NT2/D1 (cell line): ENCODE measurements around the gene SLC47A1.
"Not testable (repeated sequence)": the region's sequence is repeated elsewhere in the genome, so short reads cannot be mapped to it uniquely, and the experiment has no call there.

ENCODE experiments used
- DNase-seq: peaks from one replicate; pipeline ENCODE4 v3.0.0-alpha.2; 2011; ENCODE audit warnings: low read depth, low spot score
- H3K27me3 ChIP-seq: 2 replicates; pipeline ENCODE4 v1.6.0; 2011; ENCODE audit warnings: mild to moderate bottlenecking; ENCODE audit not compliant: insufficient read length, insufficient read depth
- H3K36me3 ChIP-seq: 2 replicates; pipeline ENCODE4 v1.6.1; 2011; ENCODE audit warnings: mild to moderate bottlenecking, low read length, mixed read lengths; ENCODE audit not compliant: insufficient read depth, insufficient read length
- H3K4me1 ChIP-seq: 2 replicates; pipeline ENCODE4 v1.5.1; 2011; ENCODE audit not compliant: insufficient read depth, insufficient read length
- H3K4me3 ChIP-seq: 2 replicates; pipeline ENCODE4 v1.5.1; 2011; ENCODE audit warnings: low read depth; ENCODE audit not compliant: insufficient read length
- H3K9ac ChIP-seq: 2 replicates; pipeline ENCODE4 v1.6.0; 2011; ENCODE audit warnings: low read depth; ENCODE audit not compliant: insufficient read length
- H3K9me3 ChIP-seq: 2 replicates; pipeline ENCODE4 v1.5.1; 2011; ENCODE audit warnings: mild to moderate bottlenecking, low read length; ENCODE audit not compliant: insufficient read depth
- SUZ12 ChIP-seq: IDR thresholded peaks from 2 replicates; pipeline ENCODE4 v1.6.1; 2011; ENCODE audit not compliant: insufficient read length, insufficient read depth; ENCODE audit errors: extremely low read depth
- YY1 ChIP-seq: IDR thresholded peaks from 2 replicates; pipeline ENCODE4 v1.6.1; 2011; ENCODE audit not compliant: insufficient read length, insufficient read depth
- ZNF274 ChIP-seq: IDR thresholded peaks from 2 replicates; pipeline ENCODE4 v1.6.1; 2011; ENCODE audit warnings: mild to moderate bottlenecking, low read depth, low read length

Gene SLC47A1

DNA sequence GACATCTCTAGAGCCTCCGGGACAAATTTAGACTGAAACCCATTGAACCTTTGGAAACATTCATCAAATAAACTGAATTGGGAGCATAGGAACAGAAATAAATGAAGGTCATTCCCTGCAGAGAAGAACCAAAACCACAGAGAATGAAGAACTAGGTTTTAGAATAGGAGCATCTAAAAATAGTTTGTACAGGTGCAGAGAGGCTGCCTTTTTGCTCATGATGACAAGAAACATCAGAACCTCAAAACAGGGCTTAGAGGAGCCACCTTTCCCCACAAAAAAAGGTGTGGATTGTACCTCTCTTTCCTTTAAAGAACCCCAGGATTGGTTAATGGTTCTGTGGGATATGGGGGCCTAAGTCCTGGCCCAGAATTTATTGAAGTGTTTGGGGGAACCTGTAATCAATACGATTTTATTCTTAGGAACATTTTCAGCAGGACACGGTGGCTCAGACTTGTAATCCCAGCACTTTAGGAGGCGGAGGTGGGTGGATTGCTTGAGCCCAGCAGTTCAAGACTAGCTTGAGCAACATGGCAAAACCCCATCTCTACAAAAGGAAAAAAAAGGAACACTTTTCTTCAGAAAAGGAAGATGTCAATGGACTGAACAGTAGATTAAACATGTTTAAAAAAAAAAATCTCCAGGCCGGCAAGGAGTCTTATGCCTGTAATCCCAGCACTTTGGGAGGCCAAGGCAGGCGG lies 37.7 kb upstream of the SLC47A1 start:
- H3K4me1 ChIP-seq = peaks cover 7% of the 10 kb centered on the region
- H3K9me3 ChIP-seq = no peaks in the 10 kb centered on the region
- H3K27me3 ChIP-seq = no peaks in the 10 kb centered on the region
- TF ChIP-seq SUZ12 = no peak
- DNase-seq = no peak
- no peaks in the 10 kb centered on the region for H3K36me3 ChIP-seq
- no peak overlapping the region for H3K4me3 ChIP-seq
- H3K9ac ChIP-seq = no peak overlapping the region

DNA sequence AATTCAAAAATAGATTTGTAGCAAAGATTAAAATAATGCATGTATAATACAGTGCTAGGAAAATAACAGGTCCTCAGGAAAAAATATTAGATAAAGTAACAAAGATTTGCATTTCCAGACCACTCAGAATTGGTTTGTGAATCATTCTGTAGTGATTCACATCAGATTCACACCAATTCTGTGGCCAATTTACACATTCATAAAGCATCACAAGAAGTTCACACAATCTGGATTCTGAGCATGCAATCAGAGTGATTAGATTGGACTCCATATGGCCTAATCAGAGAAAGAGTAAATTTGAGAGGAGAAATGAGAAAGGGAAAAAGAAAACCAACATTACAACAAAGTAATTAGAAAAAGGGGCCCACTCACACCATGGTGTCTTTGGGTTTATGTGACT lies 36.0 kb upstream of the SLC47A1 start:
- no peaks in the 10 kb centered on the region for H3K36me3 ChIP-seq
- no peak for DNase-seq
- H3K4me3 ChIP-seq = no peak overlapping the region
- TF ChIP-seq ZNF274 = no peak
- no peak for TF ChIP-seq SUZ12
- TF ChIP-seq YY1 = no peak
- no peak overlapping the region for H3K9ac ChIP-seq
- H3K27me3 ChIP-seq = no peaks in the 10 kb centered on the region
- peaks cover 7% of the 10 kb centered on the region for H3K4me1 ChIP-seq
- no peaks in the 10 kb centered on the region for H3K9me3 ChIP-seq

DNA sequence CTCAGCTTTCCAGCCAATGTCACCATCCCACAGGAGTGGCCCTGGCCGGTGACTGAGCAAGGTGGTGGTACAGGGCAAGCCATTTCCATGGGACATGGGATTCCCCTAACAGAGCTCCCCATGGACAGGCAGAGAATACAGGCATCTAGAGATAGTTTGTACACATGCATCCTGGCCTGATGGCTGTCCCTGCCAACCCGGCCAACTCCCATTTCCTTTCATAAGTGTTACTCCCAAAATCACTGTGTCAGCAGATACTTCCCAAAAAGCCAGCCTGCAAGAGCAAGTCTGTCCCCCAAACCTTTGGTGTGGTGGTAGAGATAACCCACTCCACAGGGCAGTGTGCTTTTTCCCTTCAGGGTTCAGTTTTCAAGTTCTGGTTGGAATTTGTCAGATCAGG lies 32.4 kb upstream of the SLC47A1 start:
- Histone ChIP-seq H3K4me1 (no peaks in the 10 kb centered on the region), H3K27me3 (no peaks in the 10 kb centered on the region), H3K9ac (no peak overlapping the region), H3K4me3 (no peak overlapping the region), H3K9me3 (no peaks in the 10 kb centered on the region), H3K36me3 (no peaks in the 10 kb centered on the region)
- no peak for TF ChIP-seq SUZ12
- TF ChIP-seq YY1 = no peak
- no peak for TF ChIP-seq ZNF274
- DNase-seq = no peak

DNA sequence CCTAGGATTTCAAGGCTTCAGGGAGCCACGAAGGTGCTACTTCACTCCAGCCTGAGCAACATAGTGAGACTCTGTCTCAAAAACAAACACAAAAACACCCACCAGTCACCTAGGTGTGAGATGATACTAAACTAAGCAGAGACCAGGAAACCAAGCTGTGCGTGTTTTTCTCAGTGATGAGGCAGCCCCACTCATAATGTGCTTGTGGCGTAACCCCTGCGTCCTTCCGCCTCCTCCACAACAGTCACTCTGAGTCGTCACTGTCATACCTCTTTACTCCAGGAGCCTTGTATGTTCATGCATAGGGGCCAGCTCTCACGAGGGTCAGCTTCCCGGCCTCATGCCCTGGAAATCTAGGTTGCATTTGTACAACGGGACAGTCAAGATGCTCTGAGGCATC lies 31.1 kb upstream of the SLC47A1 start:
- no peaks in the 10 kb centered on the region for H3K27me3 ChIP-seq

GRCh38 chr17:19505561-19505960 lies 28.1 kb upstream of the SLC47A1 start:
- H3K4me1 ChIP-seq, H3K27me3 ChIP-seq, H3K9me3 ChIP-seq, H3K9ac ChIP-seq, H3K36me3 ChIP-seq, DNase-seq, H3K4me3 ChIP-seq: not testable (repeated sequence)

More for the DNA sequence above, 31.1 kb upstream of the SLC47A1 start:
- Histone ChIP-seq H3K36me3 (no peaks in the 10 kb centered on the region), H3K4me1 (no peaks in the 10 kb centered on the region), H3K4me3 (no peak overlapping the region), H3K9ac (no peak overlapping the region), H3K9me3 (no peaks in the 10 kb centered on the region)
- TF ChIP-seq SUZ12 (no peak), YY1 (no peak), ZNF274 (no peak)
- DNase-seq = no peak

DNA sequence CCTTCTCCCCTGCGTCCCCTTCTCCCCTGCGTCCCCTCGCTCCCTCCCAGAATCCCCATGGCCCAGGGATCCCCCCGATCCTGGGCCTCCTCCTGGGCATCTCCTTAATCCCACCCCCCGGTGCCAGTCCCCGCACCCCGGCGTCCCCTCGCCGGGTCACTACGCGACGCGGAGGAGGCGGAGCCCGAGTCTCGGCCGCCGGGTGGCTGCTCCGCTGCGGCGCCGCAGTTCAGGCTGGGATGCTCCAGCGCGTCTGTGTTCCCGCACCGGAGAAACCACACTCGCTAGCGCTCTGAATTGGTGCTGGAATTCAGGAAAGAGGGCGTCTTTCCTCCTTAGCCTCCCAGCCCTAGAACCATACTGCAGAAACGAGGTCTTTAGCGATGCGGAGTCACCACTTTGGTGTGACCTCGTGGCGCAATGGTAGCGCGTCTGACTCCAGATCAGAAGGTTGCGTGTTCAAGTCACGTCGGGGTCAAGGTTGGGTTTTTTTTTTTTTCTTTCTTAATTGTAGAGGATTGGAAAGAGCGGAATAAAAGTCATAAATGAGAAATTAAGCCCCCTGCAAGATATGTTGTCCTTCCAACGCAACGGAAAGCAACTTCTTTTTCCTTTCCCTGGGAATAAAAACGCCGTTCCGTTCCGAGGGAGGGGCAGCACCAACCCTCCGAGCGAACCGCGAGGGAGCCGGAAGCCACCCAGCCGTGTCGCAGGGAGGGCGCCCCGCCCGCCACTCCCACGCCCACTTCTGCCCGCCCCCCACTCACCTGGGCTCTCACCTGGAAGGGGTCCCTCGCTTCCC lies 25.7 kb upstream of the SLC47A1 start:
- Histone ChIP-seq H3K4me1 (no peaks in the 10 kb centered on the region), H3K4me3 (peak overlapping the region; percentile 43), H3K9ac (peak overlapping the region; percentile 70), H3K27me3 (no peaks in the 10 kb centered on the region), H3K9me3 (no peaks in the 10 kb centered on the region), H3K36me3 (no peaks in the 10 kb centered on the region)
- no peak for TF ChIP-seq YY1
- no peak for TF ChIP-seq SUZ12
- no peak for TF ChIP-seq ZNF274
- DNase-seq = peak; percentile 70

- no peak for DNase-seq
- Histone ChIP-seq H3K36me3 (no peaks in the 10 kb centered on the region), H3K27me3 (no peaks in the 10 kb centered on the region), H3K9me3 (no peaks in the 10 kb centered on the region), H3K4me3 (peak overlapping the region; percentile 43), H3K9ac (peak overlapping the region; percentile 51), H3K4me1 (no peaks in the 10 kb centered on the region)
- TF ChIP-seq YY1 (no peak), SUZ12 (no peak), ZNF274 (no peak)
These were observed 25.1 kb upstream of the SLC47A1 start for GRCh38 chr17:19508577-19508867.

DNA sequence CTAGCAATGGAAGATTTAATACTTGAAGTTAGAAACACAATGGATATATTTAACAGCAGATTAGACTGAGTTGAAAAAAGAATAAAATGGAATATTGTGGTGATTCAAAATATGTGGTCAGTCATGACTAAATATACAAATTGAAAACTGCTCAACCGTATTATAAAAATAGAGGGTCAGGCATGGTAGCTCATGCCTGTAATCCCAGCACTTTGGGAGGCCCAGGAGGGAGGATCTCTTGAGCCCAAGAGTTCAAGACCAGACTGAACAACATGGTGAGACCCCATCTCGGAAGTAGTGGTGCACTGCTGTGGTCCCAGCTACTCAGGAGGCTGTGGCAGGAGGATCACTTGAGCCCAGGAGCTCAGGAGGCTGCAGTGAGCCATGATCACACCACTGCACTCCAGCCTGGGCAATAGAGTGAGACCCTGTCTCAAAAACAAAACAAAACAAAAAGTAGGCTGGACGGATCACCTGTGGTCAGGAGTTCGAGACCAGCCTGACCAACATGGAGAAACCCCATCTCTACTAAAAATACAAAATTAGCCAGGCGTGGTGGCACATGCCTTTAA lies 24.3 kb upstream of the SLC47A1 start:
- H3K27me3 ChIP-seq, H3K9ac ChIP-seq, H3K4me1 ChIP-seq, H3K9me3 ChIP-seq, DNase-seq, H3K36me3 ChIP-seq, H3K4me3 ChIP-seq: not testable (repeated sequence)
